Panc1 (cell line): Measurements from ENCODE around the gene STPG3. TPM values are rescaled to one million over a fixed set of nuclear protein-coding genes. Genes with fewer than 3 reads are reported as not detected.
A peak's percentile ranks its signal among the peaks of the same experiment; 100 is the strongest.

Source experiments
- ATAC-seq: fragments of 200-7000 bp; cut with Tn5 transposase; 2 replicates; pipeline ENCODE4 v1.9.1; 2020; ENCODE audit warnings: mild to moderate bottlenecking, moderate library complexity
- BruUV-seq: library from RNA; stranded (reverse); fragments of 400-500 nt; replicated peaks from 2 replicates; lab custom pipeline; 2021; lab: Mats Ljungman, UMichigan
- CTCF ChIA-PET: fragments of 300-600 bp; sonication (Branson Sonifier 250); formaldehyde crosslinking; loops from one replicate; lab custom pipeline; 2022; ENCODE audit warnings: antibody characterized with exemption; lab: Charles Lee
- POLR2A ChIA-PET: fragments of 300-600 bp; sonication (Branson Sonifier 250); formaldehyde crosslinking; loops from one replicate; lab custom pipeline; 2022; ENCODE audit warnings: antibody characterized with exemption; lab: Charles Lee
- DNase-seq: peaks from one replicate; pipeline ENCODE4 v3.0.0-alpha.2; 2010; ENCODE audit warnings: low read depth, low spot score
- H3K27ac ChIP-seq: 2 replicates; pipeline ENCODE4 v1.5.1; 2011; ENCODE audit warnings: mild to moderate bottlenecking, low read length, inconsistent platforms
- H3K27me3 ChIP-seq: fragments of 200-500 bp; sonication (Bioruptor generic); 2 replicates; pipeline ENCODE4 v1.6.0; 2014; ENCODE audit warnings: low read length, inconsistent platforms; ENCODE audit not compliant: control insufficient read depth, insufficient read depth
- H3K36me3 ChIP-seq: fragments of 200-500 bp; sonication (Bioruptor generic); 2 replicates; pipeline ENCODE4 v1.5.1; 2014; ENCODE audit warnings: inconsistent platforms, mild to moderate bottlenecking, low read length, moderate library complexity; ENCODE audit not compliant: control insufficient read depth, insufficient read depth
- H3K4me1 ChIP-seq: 2 replicates; pipeline ENCODE4 v1.5.1; 2011; ENCODE audit warnings: inconsistent platforms, mild to moderate bottlenecking, low read length, moderate library complexity; ENCODE audit not compliant: control insufficient read depth, insufficient read depth
- H3K4me3 ChIP-seq, 2 experiments: 2 replicates each; pipeline ENCODE4 v1.5.1; 2011 to 2012; ENCODE audit warnings: low read depth in 2 of 2, low read length in 2 of 2, mild to moderate bottlenecking in 2 of 2, inconsistent platforms in 1 of 2, moderate library complexity in 1 of 2
- H3K9me3 ChIP-seq: fragments of 200-500 bp; sonication (Bioruptor generic); 2 replicates; pipeline ENCODE4 v1.5.1; 2014; ENCODE audit warnings: low read depth, mild to moderate bottlenecking, inconsistent platforms, low read length, moderate library complexity; ENCODE audit not compliant: control insufficient read depth, insufficient read depth
- POLR2AphosphoS5 ChIP-seq: IDR thresholded peaks from 2 replicates; pipeline ENCODE4 v1.6.1; 2012; ENCODE audit warnings: mild to moderate bottlenecking, low read depth, low read length, moderate library complexity
- SIN3A ChIP-seq: IDR thresholded peaks from 2 replicates; pipeline ENCODE4 v1.6.1; 2012; ENCODE audit warnings: low read depth, mild to moderate bottlenecking, low read length, moderate library complexity, borderline replicate concordance; ENCODE audit not compliant: insufficient read depth
- TCF7L2 ChIP-seq: IDR thresholded peaks from 2 replicates; pipeline ENCODE4 v1.6.1; 2011; ENCODE audit warnings: mild to moderate bottlenecking, low read depth, low read length, inconsistent platforms
- in situ Hi-C: cut with HindIII; loops from 2 replicates; pipeline ENCODE4 v1.10.0; 2016; ENCODE audit warnings: low sequenced_read_pairs, low pct_unique_long_range_greater_than_20kb
- intact Hi-C: fragments of 100-400 bp; cut with micrococcal nuclease; formaldehyde crosslinking; loops from one replicate; pipeline ENCODE4 v1.10.0; 2022; ENCODE audit not compliant: unreplicated experiment
- total RNA-seq: library from RNA; stranded (reverse); gene quantifications from one replicate; pipeline ENCODE4 v1.2.1, GENCODE V29; 2021; ENCODE audit not compliant: unreplicated experiment
- TF ChIP-seq, protein P1 (sequence below): fragments of 450-650 bp; IDR thresholded peaks from 2 replicates; pipeline ENCODE4 v1.5.1; 2017; ENCODE audit warnings: mild to moderate bottlenecking
- TF ChIP-seq, protein P2 (sequence below), 2 experiments: IDR thresholded peaks; 2 replicates each; pipeline ENCODE4 v1.6.1; 2011 to 2012; ENCODE audit warnings: low read depth in 2 of 2, control low read depth in 1 of 2, low read length in 1 of 2, mild to moderate bottlenecking in 1 of 2, moderate library complexity in 1 of 2; ENCODE audit not compliant: insufficient read depth in 1 of 2

STPG3 gene
- total RNA-seq, 1 experiment from 2014 or later: 0.26 TPM

DNA sequence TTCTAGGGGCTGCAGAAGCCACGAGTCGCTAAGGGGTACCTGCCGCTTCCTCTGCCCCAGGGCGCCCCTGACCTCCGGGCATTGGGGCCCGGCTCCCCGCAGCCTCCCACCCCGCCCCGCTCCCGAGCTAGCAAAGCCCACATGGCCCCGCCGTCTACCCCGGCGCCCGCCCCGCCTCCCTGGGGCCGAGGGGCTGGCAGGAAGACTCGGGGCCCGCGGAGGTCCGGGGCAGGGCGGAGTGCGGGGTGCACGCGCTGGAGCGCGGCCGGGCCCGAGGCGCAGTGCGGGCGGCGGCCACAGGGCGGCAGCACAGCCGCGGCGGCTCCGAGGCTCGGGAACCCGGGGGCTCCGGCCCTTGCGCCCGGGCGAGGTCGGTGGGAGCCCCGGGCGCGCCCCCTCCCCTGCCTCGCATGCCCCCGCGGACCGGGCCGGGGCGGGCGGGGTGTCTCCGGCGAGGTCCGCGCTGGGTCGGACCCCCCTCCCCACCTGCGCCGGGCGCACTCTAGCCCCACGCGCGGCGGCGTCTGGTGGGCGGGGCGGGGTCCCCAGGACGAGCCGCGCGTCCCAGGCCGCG is 44.2 kb downstream of the STPG3 start:
- no peaks in the 10 kb centered on the region for H3K9me3 ChIP-seq
- BruUV-seq: no TSS peak
- ATAC-seq (peak; percentile 51), DNase-seq (no peak)
- H3K4me3 ChIP-seq: peak overlapping the region in 1 of 2 experiments; percentile 36; a peak in 3 of 4 replicates
- H3K36me3 ChIP-seq: no peaks in the 10 kb centered on the region
- no peak overlapping the region for H3K27ac ChIP-seq
- H3K4me1 ChIP-seq: peaks cover 30% of the 10 kb centered on the region
- POLR2A ChIA-PET: no interaction called here
- H3K27me3 ChIP-seq: no peaks in the 10 kb centered on the region
- intact Hi-C loops (loop anchor here (10.0 kb wide), 1 partner anchor 129 kb away; the partner anchor contains the start of genes EXD3 and NOXA1), in situ Hi-C loops (no loop called here)
- CTCF ChIA-PET: no interaction called here
- TF ChIP-seq POLR2AphosphoS5 (no peak), SIN3A (peak; percentile 12; the same call in 1 of the 2 replicates), TCF7L2 (no peak)
- TF ChIP-seq, protein P1, sequence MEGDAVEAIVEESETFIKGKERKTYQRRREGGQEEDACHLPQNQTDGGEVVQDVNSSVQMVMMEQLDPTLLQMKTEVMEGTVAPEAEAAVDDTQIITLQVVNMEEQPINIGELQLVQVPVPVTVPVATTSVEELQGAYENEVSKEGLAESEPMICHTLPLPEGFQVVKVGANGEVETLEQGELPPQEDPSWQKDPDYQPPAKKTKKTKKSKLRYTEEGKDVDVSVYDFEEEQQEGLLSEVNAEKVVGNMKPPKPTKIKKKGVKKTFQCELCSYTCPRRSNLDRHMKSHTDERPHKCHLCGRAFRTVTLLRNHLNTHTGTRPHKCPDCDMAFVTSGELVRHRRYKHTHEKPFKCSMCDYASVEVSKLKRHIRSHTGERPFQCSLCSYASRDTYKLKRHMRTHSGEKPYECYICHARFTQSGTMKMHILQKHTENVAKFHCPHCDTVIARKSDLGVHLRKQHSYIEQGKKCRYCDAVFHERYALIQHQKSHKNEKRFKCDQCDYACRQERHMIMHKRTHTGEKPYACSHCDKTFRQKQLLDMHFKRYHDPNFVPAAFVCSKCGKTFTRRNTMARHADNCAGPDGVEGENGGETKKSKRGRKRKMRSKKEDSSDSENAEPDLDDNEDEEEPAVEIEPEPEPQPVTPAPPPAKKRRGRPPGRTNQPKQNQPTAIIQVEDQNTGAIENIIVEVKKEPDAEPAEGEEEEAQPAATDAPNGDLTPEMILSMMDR: peak; percentile 93
- TF ChIP-seq, protein P2, sequence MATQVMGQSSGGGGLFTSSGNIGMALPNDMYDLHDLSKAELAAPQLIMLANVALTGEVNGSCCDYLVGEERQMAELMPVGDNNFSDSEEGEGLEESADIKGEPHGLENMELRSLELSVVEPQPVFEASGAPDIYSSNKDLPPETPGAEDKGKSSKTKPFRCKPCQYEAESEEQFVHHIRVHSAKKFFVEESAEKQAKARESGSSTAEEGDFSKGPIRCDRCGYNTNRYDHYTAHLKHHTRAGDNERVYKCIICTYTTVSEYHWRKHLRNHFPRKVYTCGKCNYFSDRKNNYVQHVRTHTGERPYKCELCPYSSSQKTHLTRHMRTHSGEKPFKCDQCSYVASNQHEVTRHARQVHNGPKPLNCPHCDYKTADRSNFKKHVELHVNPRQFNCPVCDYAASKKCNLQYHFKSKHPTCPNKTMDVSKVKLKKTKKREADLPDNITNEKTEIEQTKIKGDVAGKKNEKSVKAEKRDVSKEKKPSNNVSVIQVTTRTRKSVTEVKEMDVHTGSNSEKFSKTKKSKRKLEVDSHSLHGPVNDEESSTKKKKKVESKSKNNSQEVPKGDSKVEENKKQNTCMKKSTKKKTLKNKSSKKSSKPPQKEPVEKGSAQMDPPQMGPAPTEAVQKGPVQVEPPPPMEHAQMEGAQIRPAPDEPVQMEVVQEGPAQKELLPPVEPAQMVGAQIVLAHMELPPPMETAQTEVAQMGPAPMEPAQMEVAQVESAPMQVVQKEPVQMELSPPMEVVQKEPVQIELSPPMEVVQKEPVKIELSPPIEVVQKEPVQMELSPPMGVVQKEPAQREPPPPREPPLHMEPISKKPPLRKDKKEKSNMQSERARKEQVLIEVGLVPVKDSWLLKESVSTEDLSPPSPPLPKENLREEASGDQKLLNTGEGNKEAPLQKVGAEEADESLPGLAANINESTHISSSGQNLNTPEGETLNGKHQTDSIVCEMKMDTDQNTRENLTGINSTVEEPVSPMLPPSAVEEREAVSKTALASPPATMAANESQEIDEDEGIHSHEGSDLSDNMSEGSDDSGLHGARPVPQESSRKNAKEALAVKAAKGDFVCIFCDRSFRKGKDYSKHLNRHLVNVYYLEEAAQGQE (IDR thresholded peaks at IDR 0.05; ENCODE audit: insufficient read depth in 1 of 2, low read depth in 2 of 2, low read length in 1 of 2): no peak

DNA sequence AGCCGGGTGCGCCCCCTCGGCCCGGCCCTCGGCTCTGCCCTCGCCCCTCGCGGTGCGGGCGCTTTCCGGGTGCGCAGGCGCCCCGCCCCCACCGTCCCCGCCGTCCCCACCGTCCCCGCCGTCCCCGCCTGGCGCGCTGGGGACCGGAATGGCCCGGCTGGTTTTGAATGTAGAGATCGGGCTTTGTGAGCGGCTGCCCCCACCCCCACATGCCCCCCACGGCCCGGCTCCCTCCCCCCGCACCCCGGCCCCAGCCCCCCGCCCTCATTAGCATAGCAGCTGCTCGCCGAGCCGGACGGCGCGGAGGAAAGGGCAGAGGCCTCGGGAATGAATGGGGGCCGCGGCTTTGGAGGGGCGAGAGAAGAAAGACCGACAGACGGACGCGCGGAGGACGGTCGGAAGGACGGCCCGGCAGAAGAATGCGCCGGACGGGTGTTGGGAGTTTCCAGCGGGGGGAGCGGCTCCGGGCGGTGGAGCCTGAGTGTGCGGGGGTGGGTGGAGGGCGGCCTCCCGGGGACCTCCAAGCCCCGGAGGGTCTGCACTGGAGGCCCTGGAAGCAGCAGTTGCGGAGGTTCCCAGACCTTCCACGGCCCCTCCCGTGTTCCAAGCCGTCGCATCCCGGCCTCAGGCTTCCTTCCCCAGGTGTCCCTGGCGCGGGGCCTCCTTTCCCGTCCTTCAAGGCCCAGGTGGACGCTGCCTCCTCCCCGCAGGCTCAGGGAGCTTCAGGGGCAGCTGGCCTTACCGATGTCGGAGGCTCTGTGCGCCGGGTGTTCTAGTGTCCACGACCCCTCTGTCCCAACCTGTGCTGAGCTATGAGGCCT is 45.0 kb downstream of the STPG3 start:
- peak overlapping the region; percentile 36 for H3K4me3 ChIP-seq
- ChIA-PET POLR2A (no interaction called here), CTCF (interaction anchor here (0.7 kb wide), 1 partner anchor 11 kb away, joined by 5 read pairs; no protein-coding TSS in a partner anchor)
- no peaks in the 10 kb centered on the region for H3K9me3 ChIP-seq
- ATAC-seq: peak; percentile 7
- TF ChIP-seq TCF7L2 (no peak), POLR2AphosphoS5 (no peak), SIN3A (no peak)
- TF ChIP-seq, protein P2 (IDR thresholded peaks at IDR 0.05; ENCODE audit: insufficient read depth in 1 of 2, low read depth in 2 of 2, low read length in 1 of 2): no peak
- TF ChIP-seq, protein P1: no peak
- no peaks in the 10 kb centered on the region for H3K36me3 ChIP-seq
- DNase-seq: no peak
- H3K4me1 ChIP-seq: peaks cover 30% of the 10 kb centered on the region
- intact Hi-C loops (loop anchor here (10.0 kb wide), 1 partner anchor 129 kb away; the partner anchor contains the start of genes EXD3 and NOXA1), in situ Hi-C loops (no loop called here)
- no TSS peak for BruUV-seq
- H3K27me3 ChIP-seq: no peaks in the 10 kb centered on the region
- peak overlapping the region; percentile 70 for H3K27ac ChIP-seq
